ENCODE results near the gene ANKRD60. TPM values are rescaled to one million over a fixed set of nuclear protein-coding genes. Genes with fewer than 3 reads are reported as not detected.

Gene ANKRD60
- total RNA-seq, 2 experiments from 2014 or later, result not detected

GRCh38 chr20:58198384-58198783, 30.1 kb downstream of the ANKRD60 start:
- no peaks in the 10 kb centered on the region for H3K4me1 Mint-ChIP-seq (ENCODE audit: low read depth)
- H3K27me3 Mint-ChIP-seq (ENCODE audit: low read depth), result no peaks in the 10 kb centered on the region
- H3K9me3 Mint-ChIP-seq, result no peaks in the 10 kb centered on the region
- no peaks in the 10 kb centered on the region for H3K36me3 Mint-ChIP-seq (ENCODE audit: low read depth)
- H3K27ac Mint-ChIP-seq, result no peak overlapping the region
- intact Hi-C loops (cut with micrococcal nuclease), result no loop called here
- no peak for DNase-seq
- H3K4me3 Mint-ChIP-seq, result no peak overlapping the region
- CTCF ChIA-PET, result interaction anchor here (0.9 kb wide), 1 partner anchor 11 kb away, joined by 3 read pairs; no protein-coding TSS in a partner anchor

- Mint-ChIP-seq H3K27me3 (ENCODE audit: low read depth) (no peaks in the 10 kb centered on the region), H3K27ac (no peak overlapping the region), H3K9me3 (no peaks in the 10 kb centered on the region), H3K36me3 (ENCODE audit: low read depth) (no peaks in the 10 kb centered on the region), H3K4me1 (ENCODE audit: low read depth) (no peaks in the 10 kb centered on the region), H3K4me3 (no peak overlapping the region)
- intact Hi-C loops (cut with micrococcal nuclease), result no loop called here
- no peak for DNase-seq
- CTCF ChIA-PET, result interaction anchor here (0.7 kb wide), 1 partner anchor 10 kb away, joined by 3 read pairs; no protein-coding TSS in a partner anchor
Measured at GRCh38 chr20:58197185-58197469, 31.3 kb downstream of the ANKRD60 start.

GRCh38 chr20:58196402-58197184, 31.9 kb downstream of the ANKRD60 start:
- no peaks in the 10 kb centered on the region for H3K9me3 Mint-ChIP-seq
- no peaks in the 10 kb centered on the region for H3K36me3 Mint-ChIP-seq (ENCODE audit: low read depth)
- intact Hi-C loops (cut with micrococcal nuclease), result no loop called here
- H3K27me3 Mint-ChIP-seq (ENCODE audit: low read depth), result no peaks in the 10 kb centered on the region
- H3K4me3 Mint-ChIP-seq, result no peak overlapping the region
- no peaks in the 10 kb centered on the region for H3K4me1 Mint-ChIP-seq (ENCODE audit: low read depth)
- no peak overlapping the region for H3K27ac Mint-ChIP-seq
- CTCF ChIA-PET, result interaction anchor here (0.7 kb wide), 1 partner anchor 11 kb away, joined by 3 read pairs; no protein-coding TSS in a partner anchor
- DNase-seq, result no peak

GRCh38 chr20:58195047-58195446, 33.4 kb downstream of the ANKRD60 start:
- no peak for DNase-seq
- H3K27ac Mint-ChIP-seq, result no peak overlapping the region
- no peaks in the 10 kb centered on the region for H3K36me3 Mint-ChIP-seq (ENCODE audit: low read depth)
- H3K27me3 Mint-ChIP-seq (ENCODE audit: low read depth), result no peaks in the 10 kb centered on the region
- CTCF ChIA-PET, result interaction anchor here (1.7 to 2.0 kb wide), 2 partner anchors 13 to 16 kb away, joined by 6 to 11 read pairs; no protein-coding TSS in a partner anchor
- H3K4me1 Mint-ChIP-seq (ENCODE audit: low read depth), result no peaks in the 10 kb centered on the region
- intact Hi-C loops (cut with micrococcal nuclease), result no loop called here
- no peaks in the 10 kb centered on the region for H3K9me3 Mint-ChIP-seq
- H3K4me3 Mint-ChIP-seq, result no peak overlapping the region

- intact Hi-C loops (cut with micrococcal nuclease), result no loop called here
- Mint-ChIP-seq H3K36me3 (ENCODE audit: low read depth) (no peaks in the 10 kb centered on the region), H3K9me3 (no peaks in the 10 kb centered on the region), H3K27me3 (ENCODE audit: low read depth) (no peaks in the 10 kb centered on the region), H3K4me3 (no peak overlapping the region), H3K27ac (no peak overlapping the region), H3K4me1 (ENCODE audit: low read depth) (no peaks in the 10 kb centered on the region)
- CTCF ChIA-PET, result interaction anchor here (0.9 to 2.0 kb wide), 4 partner anchors 9 to 17 kb away, joined by 3 to 11 read pairs (median 4); no protein-coding TSS in a partner anchor
- DNase-seq, result no peak
Measured at GRCh38 chr20:58194175-58194791, 34.2 kb downstream of the ANKRD60 start.

GRCh38 chr20:58192567-58192966, 35.9 kb downstream of the ANKRD60 start:
- intact Hi-C loops (cut with micrococcal nuclease), result loop anchor here (2.0 kb wide), 1 partner anchor 16 kb away; no protein-coding TSS in a partner anchor

GRCh38 chr20:58192065-58192464, 36.4 kb downstream of the ANKRD60 start:
- CTCF ChIA-PET, result interaction anchor here (0.8 to 2.3 kb wide), 7 partner anchors 11 to 596 kb away, joined by 3 to 12 read pairs (median 4); no protein-coding TSS in a partner anchor
- DNase-seq, result no peak
- Mint-ChIP-seq H3K4me3 (no peak overlapping the region), H3K4me1 (ENCODE audit: low read depth) (no peaks in the 10 kb centered on the region), H3K36me3 (ENCODE audit: low read depth) (no peaks in the 10 kb centered on the region), H3K27ac (no peak overlapping the region), H3K27me3 (ENCODE audit: low read depth) (peaks cover 3% of the 10 kb centered on the region), H3K9me3 (no peaks in the 10 kb centered on the region)
- intact Hi-C loops (cut with micrococcal nuclease), result loop anchor here (2.0 kb wide), 1 partner anchor 17 kb away; no protein-coding TSS in a partner anchor

More at GRCh38 chr20:58192567-58192966, 35.9 kb downstream of the ANKRD60 start:
- Mint-ChIP-seq H3K4me1 (ENCODE audit: low read depth) (no peaks in the 10 kb centered on the region), H3K36me3 (ENCODE audit: low read depth) (no peaks in the 10 kb centered on the region), H3K27me3 (ENCODE audit: low read depth) (peaks cover 3% of the 10 kb centered on the region), H3K27ac (no peak overlapping the region), H3K9me3 (no peaks in the 10 kb centered on the region), H3K4me3 (no peak overlapping the region)
- peak; percentile 43 for DNase-seq
- CTCF ChIA-PET, result interaction anchor here (0.8 to 2.3 kb wide), 8 partner anchors 11 to 596 kb away, joined by 3 to 12 read pairs (median 4); no protein-coding TSS in a partner anchor

GRCh38 chr20:58188527-58188926, 39.9 kb downstream of the ANKRD60 start:
- Mint-ChIP-seq H3K27ac (no peak overlapping the region), H3K4me3 (no peak overlapping the region), H3K4me1 (ENCODE audit: low read depth) (no peaks in the 10 kb centered on the region), H3K36me3 (ENCODE audit: low read depth) (no peaks in the 10 kb centered on the region), H3K27me3 (ENCODE audit: low read depth) (peaks cover 3% of the 10 kb centered on the region), H3K9me3 (no peaks in the 10 kb centered on the region)
- no peak for DNase-seq
- CTCF ChIA-PET, result no interaction called here
- intact Hi-C loops (cut with micrococcal nuclease), result loop anchor here (10.0 kb wide), 1 partner anchor 674 kb away; no protein-coding TSS in a partner anchor

GRCh38 chr20:58184984-58185383, 43.5 kb downstream of the ANKRD60 start:
- Mint-ChIP-seq H3K4me3 (no peak overlapping the region), H3K9me3 (no peaks in the 10 kb centered on the region), H3K27me3 (ENCODE audit: low read depth) (peaks cover 12% of the 10 kb centered on the region), H3K27ac (no peak overlapping the region), H3K36me3 (ENCODE audit: low read depth) (no peaks in the 10 kb centered on the region), H3K4me1 (ENCODE audit: low read depth) (no peaks in the 10 kb centered on the region)
- CTCF ChIA-PET, result interaction anchor here (1.1 to 2.2 kb wide), 2 partner anchors 15 to 592 kb away, joined by 3 to 5 read pairs; no protein-coding TSS in a partner anchor
- intact Hi-C loops (cut with micrococcal nuclease), result loop anchor here (10.0 kb wide), 1 partner anchor 670 kb away; no protein-coding TSS in a partner anchor
- no peak for DNase-seq

- Mint-ChIP-seq H3K36me3 (ENCODE audit: low read depth) (no peaks in the 10 kb centered on the region), H3K9me3 (no peaks in the 10 kb centered on the region), H3K27me3 (ENCODE audit: low read depth) (peaks cover 12% of the 10 kb centered on the region), H3K4me1 (ENCODE audit: low read depth) (peaks cover 5% of the 10 kb centered on the region), H3K4me3 (no peak overlapping the region), H3K27ac (no peak overlapping the region)
- intact Hi-C loops (cut with micrococcal nuclease), result loop anchor here (10.0 kb wide), 1 partner anchor 669 kb away; no protein-coding TSS in a partner anchor
- CTCF ChIA-PET, result interaction anchor here (1.1 to 2.2 kb wide), 2 partner anchors 16 to 591 kb away, joined by 3 to 5 read pairs; no protein-coding TSS in a partner anchor
- DNase-seq, result no peak
Measured at GRCh38 chr20:58184063-58184462, 44.4 kb downstream of the ANKRD60 start.

- CTCF ChIA-PET, result interaction anchor here (3.4 to 4.1 kb wide), 2 partner anchors 95 to 528 kb away, joined by 16 read pairs; no protein-coding TSS in a partner anchor
- no peak for DNase-seq
- no peaks in the 10 kb centered on the region for H3K9me3 Mint-ChIP-seq
- intact Hi-C loops (cut with micrococcal nuclease), result loop anchor here (10.0 kb wide), 1 partner anchor 668 kb away; no protein-coding TSS in a partner anchor
- no peaks in the 10 kb centered on the region for H3K36me3 Mint-ChIP-seq (ENCODE audit: low read depth)
- no peak overlapping the region for H3K27ac Mint-ChIP-seq
- H3K27me3 Mint-ChIP-seq (ENCODE audit: low read depth), result peaks cover 12% of the 10 kb centered on the region
- H3K4me1 Mint-ChIP-seq (ENCODE audit: low read depth), result peaks cover 5% of the 10 kb centered on the region
- H3K4me3 Mint-ChIP-seq, result no peak overlapping the region
Measured at GRCh38 chr20:58182521-58183140, 45.8 kb downstream of the ANKRD60 start.
